H1 (cell line): Measurements from ENCODE around the gene TSEN34. TPM values are rescaled to one million over a fixed set of nuclear protein-coding genes. Genes with fewer than 3 reads are reported as not detected.

Experiments
- CTCF ChIA-PET: fragments of 300-600 bp; sonication (Branson Sonifier 250); formaldehyde crosslinking; loops from one replicate; lab custom pipeline; 2021; ENCODE audit not compliant: partially characterized antibody; lab: Charles Lee
- POLR2A ChIA-PET: fragments of 300-600 bp; sonication (Branson Sonifier 250); formaldehyde crosslinking; loops from one replicate; lab custom pipeline; 2021; ENCODE audit warnings: inconsistent platforms; ENCODE audit not compliant: partially characterized antibody; lab: Charles Lee
- DNase-seq, 2 experiments: peaks; one replicate each; pipeline versions ENCODE4 v3.0.0 to v3.0.0-alpha.2; 2010 to 2022; ENCODE audit warnings: low spot score in 2 of 2, low read depth in 1 of 2, mixed read lengths in 1 of 2
- FAIRE-seq: peaks from 2 replicates; lab custom pipeline; 2011; peaks lifted over from hg19 to GRCh38; lab: Jason Lieb, UNC
- H2AFZ ChIP-seq: 2 replicates; pipeline ENCODE4 v1.8.1; 2012; ENCODE audit warnings: low read length, inconsistent platforms
- H2AK5ac ChIP-seq: 2 replicates; pipeline ENCODE4 v1.6.1; 2013; ENCODE audit warnings: low read depth, low read length
- H2BK120ac ChIP-seq: replicated peaks from 2 replicates; pipeline ENCODE3; 2013; ENCODE audit warnings: low read depth, low read length, inconsistent platforms
- H2BK12ac ChIP-seq: 2 replicates; pipeline ENCODE4 v1.6.1; 2013; ENCODE audit warnings: low read depth, low read length
- H2BK15ac ChIP-seq: 2 replicates; pipeline ENCODE4 v1.6.1; 2013; ENCODE audit warnings: low read length
- H2BK20ac ChIP-seq: 2 replicates; pipeline ENCODE4 v1.6.1; 2013; ENCODE audit warnings: low read length
- H2BK5ac ChIP-seq: 2 replicates; pipeline ENCODE4 v1.6.1; 2013; ENCODE audit warnings: low read depth, low read length
- H3K14ac ChIP-seq: 2 replicates; pipeline ENCODE4 v1.6.1; 2013; ENCODE audit warnings: inconsistent platforms; ENCODE audit not compliant: insufficient read length
- H3K18ac ChIP-seq: 2 replicates; pipeline ENCODE4 v1.6.1; 2013; ENCODE audit warnings: low read length; ENCODE audit errors: extremely low read depth
- H3K23ac ChIP-seq: 2 replicates; pipeline ENCODE4 v1.6.1; 2013; ENCODE audit warnings: inconsistent platforms; ENCODE audit not compliant: insufficient read length
- H3K23me2 ChIP-seq: 2 replicates; pipeline ENCODE4 v1.6.1; 2013; ENCODE audit warnings: low read depth, low read length
- H3K27ac ChIP-seq: 2 replicates; pipeline ENCODE4 v1.6.1; 2011; ENCODE audit warnings: low read depth, low read length, inconsistent platforms
- H3K27me3 ChIP-seq, 4 experiments: replicated peaks in 1 of 4; 1 replicate in 1 of 4; 2 replicates in 3 of 4; pipeline versions ENCODE4 v1.6.1 to v1.8.1; 2011 to 2013; ENCODE audit warnings: low read length in 3 of 4, mild to moderate bottlenecking in 3 of 4, inconsistent platforms in 2 of 4, mixed read lengths in 2 of 4, moderate library complexity in 1 of 4; ENCODE audit not compliant: control insufficient read depth in 3 of 4, insufficient read depth in 3 of 4; ENCODE audit errors: extremely low read depth in 1 of 4
- H3K36me3 ChIP-seq, 4 experiments: 2 replicates each; pipeline versions ENCODE4 v1.6.1 to v1.8.1; 2011 to 2013; ENCODE audit warnings: mild to moderate bottlenecking in 4 of 4, low read length in 3 of 4, moderate library complexity in 2 of 4, control low read depth in 1 of 4, inconsistent platforms in 1 of 4; ENCODE audit not compliant: insufficient read depth in 4 of 4, control insufficient read depth in 2 of 4
- H3K4ac ChIP-seq: replicated peaks from 2 replicates; pipeline ENCODE3; 2013; ENCODE audit warnings: low read length, low read depth, mixed read lengths, inconsistent platforms; ENCODE audit not compliant: insufficient read length
- H3K4me1 ChIP-seq, 4 experiments: replicated peaks in 1 of 4; 1 replicate in 1 of 4; 2 replicates in 3 of 4; pipeline versions ENCODE4 v1.6.1 to v1.8.1; 2011 to 2013; ENCODE audit warnings: low read length in 3 of 4, inconsistent platforms in 2 of 4, mixed read lengths in 1 of 4; ENCODE audit not compliant: insufficient read depth in 4 of 4, control insufficient read depth in 3 of 4
- H3K4me2 ChIP-seq, 2 experiments: 2 replicates each; pipeline versions ENCODE4 v1.6.1 to v1.8.1; 2011 to 2013; ENCODE audit warnings: low read depth in 2 of 2, low read length in 2 of 2, control low read depth in 1 of 2, inconsistent platforms in 1 of 2, mild to moderate bottlenecking in 1 of 2; ENCODE audit not compliant: insufficient read depth in 1 of 2
- H3K4me3 ChIP-seq, 4 experiments: fragments of 200-600, 300-600 bp in 1 of 4; sonication (generic), shearing (Covaris generic), sonication (Bioruptor Twin) in 1 of 4; 2 replicates each; pipeline versions ENCODE4 v1.5.1 to v1.8.1; 2011 to 2016; ENCODE audit warnings: low read length in 4 of 4, low read depth in 3 of 4, control low read depth in 2 of 4, inconsistent platforms in 2 of 4, mild to moderate bottlenecking in 2 of 4, mixed read lengths in 1 of 4, moderate library complexity in 1 of 4; ENCODE audit not compliant: insufficient read depth in 2 of 4; ENCODE audit errors: extremely low read depth in 1 of 4
- H3K56ac ChIP-seq: replicated peaks from 2 replicates; pipeline ENCODE3; 2013; ENCODE audit warnings: low read depth, mild to moderate bottlenecking, mixed read lengths, low read length, inconsistent platforms; ENCODE audit not compliant: insufficient read length
- H3K79me1 ChIP-seq: 2 replicates; pipeline ENCODE4 v1.6.1; 2013; ENCODE audit warnings: low read depth, low read length, control low read depth
- H3K79me2 ChIP-seq, 2 experiments: 2 replicates each; pipeline versions ENCODE4 v1.6.1 to v1.8.1; 2012 to 2013; ENCODE audit warnings: low read length in 2 of 2, mild to moderate bottlenecking in 2 of 2, inconsistent platforms in 1 of 2; ENCODE audit not compliant: insufficient read depth in 2 of 2, control insufficient read depth in 1 of 2
- H3K9ac ChIP-seq, 4 experiments: replicated peaks in 1 of 4; 1 replicate in 1 of 4; 2 replicates in 3 of 4; pipeline versions ENCODE4 v1.6.1 to v1.8.1; 2011 to 2013; ENCODE audit warnings: low read depth in 3 of 4, low read length in 3 of 4, control low read depth in 2 of 4, mild to moderate bottlenecking in 2 of 4, moderate library complexity in 2 of 4, inconsistent platforms in 1 of 4; ENCODE audit errors: extremely low read depth in 1 of 4
- H3K9me3 ChIP-seq, 2 experiments: 2 replicates each; pipeline versions ENCODE4 v1.6.1 to v1.8.1; 2012 to 2013; ENCODE audit warnings: mild to moderate bottlenecking in 2 of 2, moderate library complexity in 2 of 2, control low read depth in 1 of 2, inconsistent platforms in 1 of 2, low read depth in 1 of 2, low read length in 1 of 2, mixed read lengths in 1 of 2; ENCODE audit not compliant: insufficient read depth in 2 of 2
- H4K20me1 ChIP-seq, 2 experiments: replicated peaks in 1 of 2; 2 replicates each; pipeline versions ENCODE3 to v1.8.1; 2011 to 2013; ENCODE audit warnings: inconsistent platforms in 2 of 2, low read length in 2 of 2, mild to moderate bottlenecking in 1 of 2; ENCODE audit not compliant: insufficient read depth in 2 of 2, control insufficient read depth in 1 of 2
- H4K5ac ChIP-seq: 2 replicates; pipeline ENCODE4 v1.6.1; 2013; ENCODE audit warnings: low read length, low read depth, mixed read lengths, inconsistent platforms; ENCODE audit not compliant: insufficient read length
- H4K8ac ChIP-seq: 2 replicates; pipeline ENCODE4 v1.8.0; 2013; ENCODE audit warnings: mild to moderate bottlenecking, moderate library complexity, low read length, inconsistent platforms; ENCODE audit not compliant: insufficient read depth; ENCODE audit errors: extremely low read depth
- H4K91ac ChIP-seq: replicated peaks from 2 replicates; pipeline ENCODE3; 2013; ENCODE audit warnings: low read length, mixed read lengths, inconsistent platforms; ENCODE audit not compliant: insufficient read length
- ATF3 ChIP-seq: IDR thresholded peaks from 2 replicates; pipeline ENCODE4 v1.6.1; 2011; ENCODE audit warnings: low read depth, mild to moderate bottlenecking, low read length; ENCODE audit not compliant: insufficient read depth
- CBX8 ChIP-seq: fragments of 300-800, 300-1000 bp; sonication (generic); IDR thresholded peaks from 2 replicates; pipeline ENCODE4 v1.7.1; 2016; ENCODE audit warnings: low read depth, low read length, borderline replicate concordance
- KDM4A ChIP-seq: IDR thresholded peaks from one replicate; pipeline ENCODE4 v1.7.1; 2012; ENCODE audit warnings: low read depth, mild to moderate bottlenecking, moderate library complexity, low read length, inconsistent platforms; ENCODE audit not compliant: severe bottlenecking
- RFX5 ChIP-seq: IDR thresholded peaks from 2 replicates; pipeline ENCODE4 v1.6.1; 2011; ENCODE audit warnings: low read depth, low read length, improper control_type of control experiment, borderline replicate concordance
- SP1 ChIP-seq: IDR thresholded peaks from 2 replicates; pipeline ENCODE4 v1.6.1; 2011; ENCODE audit warnings: low read depth, low read length
- SP4 ChIP-seq: IDR thresholded peaks from 2 replicates; pipeline ENCODE4 v1.6.1; 2012; ENCODE audit warnings: low read length, inconsistent platforms
- TAF1 ChIP-seq: IDR thresholded peaks from 2 replicates; pipeline ENCODE4 v1.6.1; 2011; ENCODE audit warnings: mild to moderate bottlenecking, low read depth, low read length
- WGBS, 2 experiments: shearing (Covaris generic) in 1 of 2; methylation state at CpG; one replicate each; pipeline versions ENCODE4 v1.1.6 to v1.1.7; 2013 to 2015; ENCODE audit warnings: low lambda C conversion rate in 2 of 2, mixed read lengths in 2 of 2, inconsistent platforms in 1 of 2, low coverage in 1 of 2, missing lambda C conversion rate in 1 of 2; ENCODE audit not compliant: insufficient replicate concordance in 2 of 2, insufficient coverage in 1 of 2, insufficient read length in 1 of 2; ENCODE audit errors: extremely low coverage in 1 of 2, missing lambda C conversion rate in 1 of 2; 5-methylcytosine and 5-hydroxymethylcytosine counted together
- polyA plus RNA-seq, 7 experiments: library from polyadenylated mRNA; depleted of rRNA in 3 of 7; stranded (reverse) in 5 of 7; unstranded in 2 of 7; fragments of >200 nt in 5 of 7; fragments of 200-250 nt in 2 of 7; gene quantifications; 1 replicate in 5 of 7; 2 replicates in 1 of 7; 4 replicates in 1 of 7; pipeline versions ENCODE4 v1.2.1 to v1.2.3, GENCODE V29; 2011 to 2013; ENCODE audit warnings: missing spikeins in 2 of 7, mixed read lengths in 2 of 7
- total RNA-seq: library from RNA; stranded (reverse); fragmentation: NEBNext Ultra II Directional; extraction: Animal tissue kit (Norgen Biotek cat#: 25700); gene quantifications from 2 replicates; pipeline ENCODE4 v1.2.1, GENCODE V29; 2021

The TSEN34 gene
- total and polyA plus RNA-seq, 2 of the 8 experiments (the other 6 are each of a cell fraction or from before 2014, with no cell fraction given) = 22.5 to 52.3 TPM

DNA sequence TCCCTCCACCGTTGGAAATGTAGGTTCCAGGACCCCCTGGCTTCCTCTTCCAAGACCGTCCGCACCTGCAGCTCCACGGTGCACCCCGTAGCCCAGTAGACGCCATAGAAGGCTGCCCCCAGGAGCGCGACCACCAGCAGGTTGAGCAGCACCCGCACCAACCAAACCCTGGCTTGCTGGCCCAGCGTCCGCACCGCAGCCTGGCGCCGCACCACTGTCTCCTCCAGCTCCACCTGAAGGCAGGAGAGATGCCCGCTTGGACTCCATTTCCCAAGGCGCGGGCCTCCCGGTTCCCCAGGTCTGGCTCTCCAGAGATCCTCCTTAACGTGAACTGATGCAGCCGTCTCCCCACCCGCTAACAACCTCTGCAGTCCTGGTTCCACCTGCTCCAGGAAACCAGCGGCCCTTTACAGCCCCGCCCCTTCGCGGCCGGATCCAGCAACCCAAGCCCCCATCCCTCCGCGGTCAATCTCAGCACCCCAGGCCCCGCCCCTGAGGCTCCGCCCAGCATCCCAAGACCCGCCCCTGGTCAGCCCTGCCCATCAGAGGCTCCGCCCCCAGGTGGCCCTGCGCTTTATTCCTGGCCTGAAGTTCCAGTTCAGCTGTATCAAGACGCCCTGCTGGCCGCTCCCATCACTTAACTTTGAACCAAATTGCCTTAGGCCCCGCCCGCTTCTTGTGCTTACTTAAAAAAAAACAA is 26.6 kb upstream of the TSEN34 start:
- FAIRE-seq (no peak), DNase-seq (peak; percentile 76 to 99)
- no peaks in the 10 kb centered on the region for H3K79me2 ChIP-seq
- TF ChIP-seq SP4 (peak; percentile 80), ATF3 (no peak), SP1 (peak; percentile 28; the same call in 1 of the 2 replicates), CBX8 (no peak), RFX5 (no peak), TAF1 (peak; percentile 37; the same call in 1 of the 2 replicates), KDM4A (peak; percentile 51)
- no peak overlapping the region for H3K14ac ChIP-seq
- peak overlapping the region; percentile 58; the same call in 1 of the 2 replicates for H2AFZ ChIP-seq
- H3K23me2 ChIP-seq = peaks cover 12% of the 10 kb centered on the region
- H2BK5ac ChIP-seq = no peak overlapping the region
- H3K36me3 ChIP-seq = no peaks in the 10 kb centered on the region
- peaks cover 0 to 10% (median 4%) of the 10 kb centered on the region in 4 experiments; a peak in 4 of 7 replicates for H3K27me3 ChIP-seq
- H2AK5ac ChIP-seq = no peak overlapping the region
- no peak overlapping the region for H4K91ac ChIP-seq
- no peak overlapping the region for H2BK20ac ChIP-seq
- peak overlapping the region; percentile 78 for H3K4ac ChIP-seq
- no peak overlapping the region for H4K5ac ChIP-seq
- peaks cover 0 to 11% of the 10 kb centered on the region in 2 experiments for H4K20me1 ChIP-seq
- no peak overlapping the region for H2BK12ac ChIP-seq
- H3K4me1 ChIP-seq = peaks cover 0 to 19% (median 8%) of the 10 kb centered on the region in 4 experiments; a peak in 4 of 7 replicates
- H3K4me3 ChIP-seq = peak overlapping the region; percentile 18 to 62 (median 44)
- H2BK120ac ChIP-seq = no peak overlapping the region
- no peaks in the 10 kb centered on the region for H3K9me3 ChIP-seq
- 13% methylated on average over 31 of the region's 37 CpGs; no CpG with 5 or more reads in 1 of the 2 experiments for WGBS, 2 experiments
- H3K56ac ChIP-seq = peak overlapping the region; percentile 59
- H3K9ac ChIP-seq = peak overlapping the region in 1 of 4 experiments; percentile 15; a peak in 2 of 7 replicates
- POLR2A ChIA-PET = interaction anchor here (0.6 to 4.0 kb wide), 17 partner anchors 8 to 256 kb away, joined by 3 to 28 read pairs (median 4); partner anchors contain the start of genes CNOT3, PRPF31, RPS9 and TFPT
- CTCF ChIA-PET = interaction anchor here (1.0 kb wide), 2 partner anchors 101 to 133 kb away, joined by 3 to 5 read pairs; no protein-coding TSS in a partner anchor
- H4K8ac ChIP-seq = no peak overlapping the region; the same call in 1 of the 2 replicates
- H3K18ac ChIP-seq = peak overlapping the region; percentile 87; the same call in 1 of the 2 replicates
- H3K4me2 ChIP-seq = peak overlapping the region; percentile 82 to 94
- 0 out of 2 replicates have a peak overlapping the region, but pooled peaks have one; percentile 46 for H2BK15ac ChIP-seq
- H3K23ac ChIP-seq = no peak overlapping the region
- H3K79me1 ChIP-seq = 0 out of 2 replicates have a peak, but pooled peaks cover 3% of the 10 kb centered on the region
- H3K27ac ChIP-seq = no peak overlapping the region
